Astrocyte (in vitro differentiated cells and primary cell): ENCODE results near the gene PCDHB13.

ENCODE experiments used
- EZH2 ChIP-seq: IDR thresholded peaks from 2 replicates; pipeline ENCODE4 v1.6.1; 2012; ENCODE audit warnings: mild to moderate bottlenecking, low read length, inconsistent platforms; ENCODE audit not compliant: insufficient read depth
- TF ChIP-seq, protein P1 (sequence below): IDR thresholded peaks from 2 replicates; pipeline ENCODE4 v1.5.1; 2011; ENCODE audit warnings: low read depth, mild to moderate bottlenecking, inconsistent platforms, low read length, moderate library complexity; ENCODE audit not compliant: insufficient read depth

DNA sequence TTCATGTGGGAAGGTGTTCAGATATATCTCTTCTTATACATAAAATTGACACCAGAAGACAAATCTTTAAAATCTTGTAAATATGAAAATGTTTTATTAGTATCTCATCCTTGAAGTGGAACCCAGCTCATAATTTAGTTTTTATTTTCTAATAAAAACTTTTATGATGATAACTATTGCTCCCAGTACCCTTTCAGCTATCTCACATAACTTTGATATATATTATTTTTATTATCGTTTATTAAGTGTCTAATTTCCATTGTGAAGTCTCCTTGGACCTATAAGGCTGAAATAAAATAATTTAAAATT, 47.5 kb downstream of the PCDHB13 start:
- TF ChIP-seq, protein P1, sequence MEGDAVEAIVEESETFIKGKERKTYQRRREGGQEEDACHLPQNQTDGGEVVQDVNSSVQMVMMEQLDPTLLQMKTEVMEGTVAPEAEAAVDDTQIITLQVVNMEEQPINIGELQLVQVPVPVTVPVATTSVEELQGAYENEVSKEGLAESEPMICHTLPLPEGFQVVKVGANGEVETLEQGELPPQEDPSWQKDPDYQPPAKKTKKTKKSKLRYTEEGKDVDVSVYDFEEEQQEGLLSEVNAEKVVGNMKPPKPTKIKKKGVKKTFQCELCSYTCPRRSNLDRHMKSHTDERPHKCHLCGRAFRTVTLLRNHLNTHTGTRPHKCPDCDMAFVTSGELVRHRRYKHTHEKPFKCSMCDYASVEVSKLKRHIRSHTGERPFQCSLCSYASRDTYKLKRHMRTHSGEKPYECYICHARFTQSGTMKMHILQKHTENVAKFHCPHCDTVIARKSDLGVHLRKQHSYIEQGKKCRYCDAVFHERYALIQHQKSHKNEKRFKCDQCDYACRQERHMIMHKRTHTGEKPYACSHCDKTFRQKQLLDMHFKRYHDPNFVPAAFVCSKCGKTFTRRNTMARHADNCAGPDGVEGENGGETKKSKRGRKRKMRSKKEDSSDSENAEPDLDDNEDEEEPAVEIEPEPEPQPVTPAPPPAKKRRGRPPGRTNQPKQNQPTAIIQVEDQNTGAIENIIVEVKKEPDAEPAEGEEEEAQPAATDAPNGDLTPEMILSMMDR, result no peak
- no peak for TF ChIP-seq EZH2
